Measurements from ENCODE around the gene RGS13.

The RGS13 gene, protein sequence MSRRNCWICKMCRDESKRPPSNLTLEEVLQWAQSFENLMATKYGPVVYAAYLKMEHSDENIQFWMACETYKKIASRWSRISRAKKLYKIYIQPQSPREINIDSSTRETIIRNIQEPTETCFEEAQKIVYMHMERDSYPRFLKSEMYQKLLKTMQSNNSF

DNA sequence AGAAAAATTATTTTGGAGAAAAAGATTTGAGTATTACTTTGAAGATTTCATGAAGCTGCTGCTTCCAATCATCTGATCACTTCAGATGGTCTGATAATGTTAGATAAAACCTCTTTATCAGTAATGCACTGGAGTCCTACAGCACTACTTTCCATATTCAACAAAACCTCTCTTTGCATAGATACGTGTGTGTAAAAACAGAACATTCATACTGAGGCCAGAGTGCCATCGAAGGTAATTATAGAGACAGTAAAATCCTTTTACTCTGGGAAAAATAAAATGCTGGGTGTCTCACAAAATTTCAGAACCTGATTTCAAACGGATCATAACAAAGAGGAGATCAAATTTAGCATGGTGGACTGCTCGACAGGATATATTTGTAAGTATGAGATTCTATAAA, at the start of gene RGS13:
RGS13 (plus strand) TSS at position 209 of the 400 bp plus-strand sequence. CDS start 8,188 bp downstream, outside the sequence.
- no peak for DNase-seq (ENCODE audit: low read depth in 2 of 2)

DNA sequence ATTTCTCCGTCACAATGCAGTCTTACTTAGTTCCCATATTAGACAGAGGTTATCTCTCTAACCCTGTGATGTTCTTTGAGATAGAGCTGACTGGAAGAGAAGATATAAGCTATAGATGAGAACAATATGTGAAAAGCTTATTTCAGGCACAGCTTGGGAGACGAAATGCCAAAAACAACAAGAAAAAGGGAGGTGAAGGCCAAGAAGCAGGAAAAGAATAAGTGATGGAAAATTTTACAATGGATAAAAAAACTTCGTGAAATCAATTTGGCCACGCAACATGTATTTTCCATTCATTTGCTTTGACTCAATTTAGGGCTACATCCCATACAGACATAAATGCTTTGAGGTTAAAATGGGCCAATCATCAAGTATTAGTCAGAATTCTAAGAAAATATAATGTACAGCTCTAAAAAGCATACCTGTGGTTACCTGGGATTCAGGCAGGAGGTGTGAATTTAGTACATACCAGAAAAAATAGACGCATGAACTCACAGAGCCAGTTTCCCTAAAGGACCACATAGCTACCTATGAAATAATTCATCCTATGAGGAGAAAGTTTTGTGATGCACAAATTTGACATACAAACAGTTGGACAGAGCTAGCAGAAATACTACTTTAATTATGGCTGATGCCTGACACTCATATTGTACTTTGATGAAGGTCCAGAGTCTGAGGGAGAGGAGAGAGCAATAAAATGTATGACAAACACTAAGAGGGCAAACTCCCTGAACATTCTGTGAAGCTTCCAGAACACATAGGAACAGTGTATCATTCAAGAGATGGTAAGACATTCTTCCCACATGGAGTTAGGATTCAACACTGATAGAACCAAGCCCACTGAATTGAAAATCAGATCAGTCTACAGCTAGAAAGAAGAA, 48.3 kb upstream of the RGS13 start:
- no peak for DNase-seq (ENCODE audit: low read depth in 2 of 2)

- DNase-seq (ENCODE audit: low read depth in 2 of 2) = no peak
Observed at GRCh38 chr1:192588546-192588945, 47.4 kb upstream of the RGS13 start.

DNA sequence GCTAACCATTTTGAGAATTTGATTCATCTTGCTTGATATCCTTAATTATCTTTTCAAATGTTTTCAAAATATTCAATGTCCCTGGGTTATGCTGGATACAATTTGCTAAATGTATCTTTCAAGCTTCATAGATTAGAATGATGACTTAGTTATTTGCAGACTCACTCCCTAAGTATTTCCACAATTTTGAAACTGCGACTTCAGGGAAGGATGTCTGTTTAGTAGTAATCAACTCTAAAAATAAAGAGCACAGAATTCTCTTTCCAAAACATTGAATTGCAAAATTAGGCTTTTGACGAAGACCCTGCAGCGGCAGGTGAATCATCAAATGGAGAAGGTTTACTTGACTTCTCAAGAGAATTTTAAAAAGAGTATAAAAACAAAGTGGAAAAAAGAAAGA, 46.1 kb upstream of the RGS13 start:
- no peak for DNase-seq (ENCODE audit: low read depth in 2 of 2)

DNA sequence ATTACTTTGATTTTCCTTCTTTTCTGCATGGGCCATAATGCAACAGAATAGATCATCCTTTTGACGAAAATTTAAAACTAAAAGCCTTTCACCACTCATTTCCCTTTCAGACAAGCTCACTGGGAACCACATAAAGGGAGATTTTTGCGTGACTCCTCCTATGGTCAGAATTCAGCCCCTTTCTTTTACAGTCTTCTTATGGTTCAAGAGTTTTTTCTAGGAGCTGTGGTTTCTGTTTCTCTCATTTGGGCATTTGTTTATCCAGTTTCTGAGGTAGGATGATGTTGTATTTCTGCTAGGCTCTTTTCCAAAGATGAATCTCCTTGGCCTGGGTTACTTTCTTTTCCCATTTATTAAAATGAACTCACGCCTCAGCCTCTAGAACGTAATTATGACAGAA, 43.4 kb upstream of the RGS13 start:
- DNase-seq (ENCODE audit: low read depth in 2 of 2) = no peak

DNA sequence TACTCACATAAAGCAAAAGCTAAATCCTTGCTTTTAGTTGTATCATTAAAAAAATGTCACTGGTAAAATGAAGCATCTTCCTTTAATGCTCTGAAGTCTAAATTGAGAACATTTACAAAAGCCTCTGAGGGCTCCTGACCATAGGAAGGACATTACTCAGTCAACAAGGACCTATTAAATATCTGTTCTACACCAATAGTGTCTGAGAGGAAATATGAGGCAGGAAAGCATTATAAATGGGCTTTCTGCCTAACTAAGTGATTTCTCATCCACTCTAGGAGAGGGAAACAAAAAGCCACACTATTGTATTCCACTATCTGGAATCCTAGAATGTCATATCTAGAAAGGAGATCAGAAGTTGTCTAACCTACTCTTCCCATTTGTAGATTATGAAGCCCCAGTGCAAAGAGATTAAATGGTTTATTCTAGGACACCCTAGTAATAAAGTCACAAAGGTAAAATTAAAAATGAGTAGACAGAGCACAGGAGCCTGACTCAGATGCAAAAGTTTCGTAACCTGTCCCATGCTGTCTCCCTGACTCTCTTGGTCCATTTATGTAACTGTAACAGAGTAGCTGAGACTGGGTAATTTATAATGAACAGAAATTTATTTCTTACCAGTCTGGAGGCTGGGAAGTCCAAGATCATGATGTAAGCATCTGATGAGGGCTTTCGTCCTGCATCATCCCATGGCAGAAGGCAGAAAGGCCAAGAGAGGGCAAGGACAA, 42.8 kb upstream of the RGS13 start:
- no peak for DNase-seq (ENCODE audit: low read depth in 2 of 2)

GRCh38 chr1:192595299-192595698, 40.6 kb upstream of the RGS13 start:
- DNase-seq (ENCODE audit: low read depth in 2 of 2) = no peak

DNA sequence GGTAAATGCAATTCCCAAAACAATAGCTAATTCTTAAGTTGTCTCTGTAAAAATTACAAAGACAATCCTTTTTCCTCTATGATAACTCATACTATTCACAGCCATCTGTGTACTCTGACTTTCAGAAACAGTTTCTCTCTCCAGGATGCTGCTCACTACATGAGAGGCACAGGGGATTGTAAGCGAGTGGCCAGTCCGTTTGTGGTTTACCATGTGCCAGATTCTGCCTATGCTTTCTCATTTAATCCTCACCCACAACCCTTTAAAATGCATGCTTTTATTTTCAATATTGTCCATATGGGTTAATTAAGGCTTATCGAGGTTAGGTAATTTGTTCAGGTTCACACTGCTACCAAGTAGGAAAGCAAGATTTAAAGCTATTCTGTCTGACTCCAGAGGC, 37.4 kb upstream of the RGS13 start:
- no peak for DNase-seq (ENCODE audit: low read depth in 2 of 2)

GRCh38 chr1:192600275-192600674, 35.7 kb upstream of the RGS13 start:
- no peak for DNase-seq (ENCODE audit: low read depth in 2 of 2)

DNA sequence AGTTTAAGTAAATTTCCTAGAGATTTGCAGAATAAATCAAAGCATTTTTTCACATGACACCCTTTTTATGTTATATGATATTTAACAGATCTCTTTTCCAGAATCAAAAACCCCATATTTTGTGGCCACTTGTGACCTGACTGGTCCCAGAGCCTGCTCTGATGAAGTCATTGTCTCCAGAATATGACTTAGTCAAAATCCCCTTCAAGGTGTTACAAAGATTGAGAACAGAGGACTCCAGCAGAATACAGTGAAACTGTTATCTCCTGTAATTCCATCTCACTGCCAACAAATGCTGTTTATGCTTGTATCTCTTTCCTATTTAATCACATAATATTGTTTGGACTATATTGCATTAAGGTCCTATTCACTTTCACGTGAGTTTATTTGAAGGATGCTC, 34.8 kb upstream of the RGS13 start:
- DNase-seq (ENCODE audit: low read depth in 2 of 2) = no peak

- DNase-seq (ENCODE audit: low read depth in 2 of 2) = no peak
Observed at GRCh38 chr1:192601567-192601966, 34.4 kb upstream of the RGS13 start.

GRCh38 chr1:192602757-192603156, 33.2 kb upstream of the RGS13 start:
- DNase-seq (ENCODE audit: low read depth in 2 of 2) = no peak

DNA sequence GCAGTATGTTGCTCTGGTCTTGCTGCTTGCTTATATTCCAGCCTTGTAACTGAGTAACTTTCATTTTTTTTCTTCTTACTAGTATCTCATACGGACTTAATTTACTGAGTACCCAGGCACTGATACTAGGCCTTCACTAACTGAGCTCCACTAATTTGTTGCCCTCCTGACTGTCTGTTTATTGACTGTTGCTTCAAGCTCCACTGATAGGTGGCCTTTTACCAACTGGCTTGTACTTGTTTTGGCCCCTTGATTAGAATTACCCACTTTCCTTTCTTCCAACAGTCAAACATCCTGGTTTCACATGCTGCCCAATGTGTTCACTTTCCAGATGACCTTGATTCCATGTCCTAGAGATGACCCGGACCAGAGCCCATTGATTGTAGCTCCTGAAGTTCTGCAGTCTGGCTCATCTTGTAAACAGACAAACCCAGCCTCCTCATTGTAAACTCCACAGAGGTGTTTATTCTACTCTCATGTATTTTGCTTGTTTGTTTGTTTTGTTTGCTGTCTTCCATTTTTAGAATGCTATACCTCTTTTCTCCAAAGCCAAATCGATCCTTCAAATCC, 32.6 kb upstream of the RGS13 start:
- DNase-seq (ENCODE audit: low read depth in 2 of 2) = no peak

DNA sequence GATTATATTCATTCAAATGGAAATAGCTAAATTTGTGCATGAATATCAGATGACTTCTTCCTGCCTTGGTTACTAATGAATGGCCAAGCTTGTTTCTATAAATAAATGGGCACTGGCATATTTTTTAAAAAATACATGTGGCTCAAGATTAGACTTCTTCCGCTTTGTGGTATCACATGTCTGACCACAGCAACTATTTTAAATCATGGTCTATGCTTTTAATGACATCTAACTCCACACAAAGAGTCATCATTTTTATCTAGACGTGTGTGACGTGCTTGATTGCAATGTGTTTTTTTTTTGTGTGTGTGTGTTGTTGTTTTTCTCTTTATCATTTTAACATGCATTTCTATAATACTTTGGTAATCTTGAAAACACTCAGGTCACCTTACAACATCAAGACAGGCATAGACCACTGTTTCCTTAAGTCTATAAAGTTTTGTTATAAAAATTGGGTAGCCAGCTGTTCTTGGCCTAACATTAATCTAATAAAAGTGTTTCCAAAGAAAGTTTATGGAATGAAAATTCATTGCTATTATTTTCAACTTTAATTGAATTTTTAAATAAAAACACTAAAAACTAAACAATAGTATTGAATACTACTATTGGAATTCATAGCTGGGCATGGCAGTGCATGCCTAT, 30.8 kb upstream of the RGS13 start:
- DNase-seq (ENCODE audit: low read depth in 2 of 2) = no peak

DNA sequence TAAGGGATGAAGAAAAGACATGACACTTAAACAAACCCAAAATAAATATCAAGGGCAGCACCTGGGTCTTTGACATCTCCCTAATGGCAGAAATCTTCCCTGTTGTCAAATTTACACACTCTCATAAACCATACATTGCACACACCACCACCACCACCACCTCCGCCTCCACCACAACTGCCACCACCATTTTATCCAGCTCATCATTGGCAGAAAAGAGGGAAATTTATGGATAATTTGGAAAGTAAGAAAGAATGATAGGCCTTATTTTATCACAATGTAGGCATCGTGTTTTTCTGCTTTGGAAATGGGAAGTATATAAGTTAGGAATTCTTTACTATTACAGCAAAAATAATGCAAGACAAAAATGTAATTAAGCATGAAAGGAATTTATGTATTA, 27.3 kb upstream of the RGS13 start:
- no peak for DNase-seq (ENCODE audit: low read depth in 2 of 2)

DNA sequence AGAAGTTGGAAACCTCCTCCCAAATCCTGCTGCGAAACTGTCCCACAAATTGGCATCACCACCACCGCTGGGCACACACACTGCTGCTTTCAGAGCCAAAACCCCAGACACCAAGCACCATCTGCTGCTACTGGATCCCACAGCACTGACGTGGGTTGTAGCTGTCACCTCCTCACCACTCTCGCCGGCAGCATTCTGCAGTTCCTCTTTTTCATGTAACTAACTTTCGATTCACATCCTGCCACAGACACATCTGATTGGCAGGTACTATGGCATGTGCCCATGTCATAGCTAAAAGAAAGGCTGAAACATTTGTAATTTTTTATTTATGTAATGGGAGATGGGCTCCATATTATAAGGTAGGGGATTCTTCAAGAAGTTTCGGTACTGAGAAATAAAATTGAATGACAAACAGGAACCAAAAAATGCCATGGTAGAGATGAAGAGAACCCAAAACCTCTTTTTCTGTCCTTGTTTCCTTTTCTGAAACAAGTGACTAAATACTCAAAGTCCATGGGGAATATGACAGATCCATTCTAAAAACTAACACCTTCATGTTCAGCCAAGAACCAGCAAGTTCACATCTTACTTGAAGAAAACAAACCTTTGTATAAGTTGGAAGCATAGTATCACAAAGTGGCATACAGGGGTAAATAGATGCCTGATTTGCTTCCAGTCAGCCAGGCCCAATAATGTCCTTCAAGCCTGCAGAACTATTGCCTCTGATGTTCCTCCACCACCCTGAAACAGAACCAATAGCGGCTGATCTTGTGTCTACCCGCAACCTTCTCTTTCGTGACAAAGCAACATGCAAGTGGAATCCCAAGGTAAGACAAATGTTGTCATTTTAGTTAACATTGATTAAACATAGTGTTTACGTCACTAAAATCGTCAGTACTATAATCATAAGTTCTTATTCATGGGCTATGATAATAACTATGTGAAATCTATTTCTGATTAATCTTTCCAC, 26.6 kb upstream of the RGS13 start:
- DNase-seq (ENCODE audit: low read depth in 2 of 2) = no peak

- no peak for DNase-seq (ENCODE audit: low read depth in 2 of 2)
Observed at GRCh38 chr1:192610112-192610889, 25.6 kb upstream of the RGS13 start.

GRCh38 chr1:192615055-192615454, 20.9 kb upstream of the RGS13 start:
- no peak for DNase-seq (ENCODE audit: low read depth in 2 of 2)

DNA sequence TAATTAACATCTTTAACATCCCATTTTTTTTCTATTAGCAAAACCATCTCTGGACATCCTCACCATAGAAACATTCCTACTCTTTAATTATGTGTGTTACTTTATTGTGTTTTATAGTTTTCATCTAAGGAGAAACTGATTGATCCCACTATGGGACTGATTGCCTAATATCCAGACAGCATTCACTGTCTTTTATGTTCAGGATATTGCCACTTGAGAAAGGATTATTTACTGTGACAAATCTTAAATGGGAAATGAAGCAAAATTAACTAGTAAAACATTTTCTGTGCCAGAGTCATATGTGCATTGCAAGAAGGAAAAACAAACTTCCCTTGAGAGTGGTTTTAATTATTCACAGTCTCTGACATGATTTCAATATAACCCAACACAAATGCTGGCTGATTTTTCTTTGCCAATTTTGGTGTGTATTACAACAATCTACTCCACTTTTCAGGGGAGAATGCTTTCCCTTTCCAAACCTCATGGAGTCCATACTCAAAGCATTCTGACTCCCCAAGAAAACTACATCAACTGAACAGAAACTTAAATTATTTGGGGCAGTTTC, 15.8 kb upstream of the RGS13 start:
- no peak for DNase-seq (ENCODE audit: low read depth in 2 of 2)

Data from fibroblast of skin of left biceps (primary cell).